K562 (cell line): Measurements from ENCODE around the gene HEXIM1.

Experiments
- EHMT2 ChIP-seq: fragments of 450-650 bp; IDR thresholded peaks from 2 replicates; pipeline ENCODE4 v1.6.1; 2018; ENCODE audit warnings: antibody characterized with exemption
- EP300 ChIP-seq: IDR thresholded peaks from 2 replicates; pipeline ENCODE4 v1.6.1; 2012; ENCODE audit warnings: low read length, improper control_type of control experiment
- HDAC1 ChIP-seq, 2 experiments: fragments of 450-650 bp; IDR thresholded peaks; 2 replicates each; pipeline ENCODE4 v1.6.1; 2016 to 2017; ENCODE audit warnings: inconsistent platforms in 1 of 2, mild to moderate bottlenecking in 1 of 2, moderate library complexity in 1 of 2
- JUN ChIP-seq, 2 experiments: sonication (generic) in 1 of 2; formaldehyde crosslinking in 1 of 2; IDR thresholded peaks; 2 replicates each; pipeline versions ENCODE4 v1.6.1 to v1.8.0; 2012 to 2022; ENCODE audit warnings: borderline replicate concordance in 2 of 2, mild to moderate bottlenecking in 2 of 2, improper control_type of control experiment in 1 of 2, low read depth in 1 of 2, low read length in 1 of 2, missing genetic modification reagents in 1 of 2
- MAZ ChIP-seq, 2 experiments: fragments of 450-650 bp in 1 of 2; sonication (generic) in 1 of 2; formaldehyde crosslinking; IDR thresholded peaks in 1 of 2; conservative IDR thresholded peaks in 1 of 2; 2 replicates each; pipeline versions ENCODE4 v1.4.0 to v1.5.0; 2020; ENCODE audit warnings: mild to moderate bottlenecking in 1 of 2, missing genetic modification reagents in 1 of 2
- NR1H2 ChIP-seq: sonication (generic); formaldehyde crosslinking; IDR thresholded peaks from 2 replicates; pipeline ENCODE4 v1.4.0; 2020; ENCODE audit warnings: mild to moderate bottlenecking, missing genetic modification reagents
- PHB ChIP-seq: fragments of 250-450 bp; sonication (Bioruptor Pico); IDR thresholded peaks from 2 replicates; pipeline ENCODE4 v1.5.0; 2021
- RBM15 ChIP-seq: fragments of 200-400 bp; formaldehyde crosslinking; IDR thresholded peaks from 2 replicates; pipeline ENCODE4 v1.6.1; 2018; ENCODE audit warnings: mild to moderate bottlenecking, low read length, moderate library complexity; ENCODE audit not compliant: insufficient read depth
- XRCC4 ChIP-seq: IDR thresholded peaks from one replicate; pipeline ENCODE4 v1.6.1; 2011; ENCODE audit not compliant: insufficient read depth, insufficient read length; ENCODE audit errors: extremely low read depth
- TF ChIP-seq, protein P1 (sequence below), 3 experiments: IDR thresholded peaks in 2 of 3; conservative IDR thresholded peaks in 1 of 3; 2 replicates each; pipeline ENCODE4 v1.5.1; 2011 to 2012; ENCODE audit warnings: low read length in 3 of 3, mild to moderate bottlenecking in 3 of 3, control low read depth in 2 of 3, improper control_type of control experiment in 1 of 3, inconsistent platforms in 1 of 3, low read depth in 1 of 3, mixed read lengths in 1 of 3, moderate library complexity in 1 of 3; ENCODE audit not compliant: insufficient read depth in 2 of 3
- TF ChIP-seq, protein P2 (sequence below): sonication (generic); formaldehyde crosslinking; IDR thresholded peaks from 2 replicates; pipeline ENCODE4 v1.8.1; 2023; ENCODE audit warnings: mild to moderate bottlenecking, missing genetic modification reagents, moderate library complexity
- TF ChIP-seq, protein P3 (sequence below): fragments of 200-600 bp; sonication (generic); IDR thresholded peaks from one replicate; pipeline ENCODE4 v1.6.1; 2012; ENCODE audit warnings: mild to moderate bottlenecking, low read depth, low read length, inconsistent platforms

DNA sequence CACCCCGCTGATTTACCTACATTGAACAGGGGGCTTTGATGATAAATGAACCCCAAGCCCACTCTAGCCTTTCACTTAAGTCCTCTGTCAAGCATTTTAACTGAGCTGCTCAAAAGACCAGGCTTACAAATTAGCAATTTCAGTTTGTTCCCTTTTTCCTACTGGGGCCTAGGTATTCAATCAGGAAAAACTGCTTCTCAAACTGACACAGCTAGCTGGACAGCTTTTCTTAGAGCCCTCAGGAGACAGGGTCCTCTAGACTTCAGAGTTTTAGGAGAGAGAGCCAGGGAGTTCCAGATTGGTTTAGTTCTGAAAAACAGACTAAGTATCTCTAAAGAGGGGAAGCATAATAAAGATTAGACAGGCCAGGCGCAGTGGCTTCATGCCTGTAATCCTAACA is 7.2 kb downstream of the HEXIM1 start:
- TF ChIP-seq EP300 (no peak), EHMT2 (no peak), PHB (CRISPR knock-in tag) (no peak), NR1H2 (CRISPR knock-in tag) (no peak), JUN (IDR thresholded peaks at IDR 0.05; ENCODE audit: borderline replicate concordance, low read depth, low read length) (no peak), JUN (CRISPR knock-in tag; IDR thresholded peaks at IDR 0.05; ENCODE audit: borderline replicate concordance) (no peak), RBM15 (no peak), HDAC1 (IDR thresholded peaks at IDR 0.05) (no peak), MAZ (CRISPR knock-in tag; conservative IDR thresholded peaks at IDR 0.05 in 1 of 2, IDR thresholded peaks at IDR 0.05 in 1 of 2) (no peak), XRCC4 (no peak)
- TF ChIP-seq, protein P1, sequence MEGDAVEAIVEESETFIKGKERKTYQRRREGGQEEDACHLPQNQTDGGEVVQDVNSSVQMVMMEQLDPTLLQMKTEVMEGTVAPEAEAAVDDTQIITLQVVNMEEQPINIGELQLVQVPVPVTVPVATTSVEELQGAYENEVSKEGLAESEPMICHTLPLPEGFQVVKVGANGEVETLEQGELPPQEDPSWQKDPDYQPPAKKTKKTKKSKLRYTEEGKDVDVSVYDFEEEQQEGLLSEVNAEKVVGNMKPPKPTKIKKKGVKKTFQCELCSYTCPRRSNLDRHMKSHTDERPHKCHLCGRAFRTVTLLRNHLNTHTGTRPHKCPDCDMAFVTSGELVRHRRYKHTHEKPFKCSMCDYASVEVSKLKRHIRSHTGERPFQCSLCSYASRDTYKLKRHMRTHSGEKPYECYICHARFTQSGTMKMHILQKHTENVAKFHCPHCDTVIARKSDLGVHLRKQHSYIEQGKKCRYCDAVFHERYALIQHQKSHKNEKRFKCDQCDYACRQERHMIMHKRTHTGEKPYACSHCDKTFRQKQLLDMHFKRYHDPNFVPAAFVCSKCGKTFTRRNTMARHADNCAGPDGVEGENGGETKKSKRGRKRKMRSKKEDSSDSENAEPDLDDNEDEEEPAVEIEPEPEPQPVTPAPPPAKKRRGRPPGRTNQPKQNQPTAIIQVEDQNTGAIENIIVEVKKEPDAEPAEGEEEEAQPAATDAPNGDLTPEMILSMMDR (IDR thresholded peaks at IDR 0.05 in 2 of 3, conservative IDR thresholded peaks at IDR 0.05 in 1 of 3; ENCODE audit: insufficient read depth in 2 of 3, low read depth in 1 of 3, low read length in 3 of 3) = no peak
- TF ChIP-seq, protein P2, sequence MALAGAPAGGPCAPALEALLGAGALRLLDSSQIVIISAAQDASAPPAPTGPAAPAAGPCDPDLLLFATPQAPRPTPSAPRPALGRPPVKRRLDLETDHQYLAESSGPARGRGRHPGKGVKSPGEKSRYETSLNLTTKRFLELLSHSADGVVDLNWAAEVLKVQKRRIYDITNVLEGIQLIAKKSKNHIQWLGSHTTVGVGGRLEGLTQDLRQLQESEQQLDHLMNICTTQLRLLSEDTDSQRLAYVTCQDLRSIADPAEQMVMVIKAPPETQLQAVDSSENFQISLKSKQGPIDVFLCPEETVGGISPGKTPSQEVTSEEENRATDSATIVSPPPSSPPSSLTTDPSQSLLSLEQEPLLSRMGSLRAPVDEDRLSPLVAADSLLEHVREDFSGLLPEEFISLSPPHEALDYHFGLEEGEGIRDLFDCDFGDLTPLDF (CRISPR knock-in tag) = no peak
- TF ChIP-seq, protein P3, sequence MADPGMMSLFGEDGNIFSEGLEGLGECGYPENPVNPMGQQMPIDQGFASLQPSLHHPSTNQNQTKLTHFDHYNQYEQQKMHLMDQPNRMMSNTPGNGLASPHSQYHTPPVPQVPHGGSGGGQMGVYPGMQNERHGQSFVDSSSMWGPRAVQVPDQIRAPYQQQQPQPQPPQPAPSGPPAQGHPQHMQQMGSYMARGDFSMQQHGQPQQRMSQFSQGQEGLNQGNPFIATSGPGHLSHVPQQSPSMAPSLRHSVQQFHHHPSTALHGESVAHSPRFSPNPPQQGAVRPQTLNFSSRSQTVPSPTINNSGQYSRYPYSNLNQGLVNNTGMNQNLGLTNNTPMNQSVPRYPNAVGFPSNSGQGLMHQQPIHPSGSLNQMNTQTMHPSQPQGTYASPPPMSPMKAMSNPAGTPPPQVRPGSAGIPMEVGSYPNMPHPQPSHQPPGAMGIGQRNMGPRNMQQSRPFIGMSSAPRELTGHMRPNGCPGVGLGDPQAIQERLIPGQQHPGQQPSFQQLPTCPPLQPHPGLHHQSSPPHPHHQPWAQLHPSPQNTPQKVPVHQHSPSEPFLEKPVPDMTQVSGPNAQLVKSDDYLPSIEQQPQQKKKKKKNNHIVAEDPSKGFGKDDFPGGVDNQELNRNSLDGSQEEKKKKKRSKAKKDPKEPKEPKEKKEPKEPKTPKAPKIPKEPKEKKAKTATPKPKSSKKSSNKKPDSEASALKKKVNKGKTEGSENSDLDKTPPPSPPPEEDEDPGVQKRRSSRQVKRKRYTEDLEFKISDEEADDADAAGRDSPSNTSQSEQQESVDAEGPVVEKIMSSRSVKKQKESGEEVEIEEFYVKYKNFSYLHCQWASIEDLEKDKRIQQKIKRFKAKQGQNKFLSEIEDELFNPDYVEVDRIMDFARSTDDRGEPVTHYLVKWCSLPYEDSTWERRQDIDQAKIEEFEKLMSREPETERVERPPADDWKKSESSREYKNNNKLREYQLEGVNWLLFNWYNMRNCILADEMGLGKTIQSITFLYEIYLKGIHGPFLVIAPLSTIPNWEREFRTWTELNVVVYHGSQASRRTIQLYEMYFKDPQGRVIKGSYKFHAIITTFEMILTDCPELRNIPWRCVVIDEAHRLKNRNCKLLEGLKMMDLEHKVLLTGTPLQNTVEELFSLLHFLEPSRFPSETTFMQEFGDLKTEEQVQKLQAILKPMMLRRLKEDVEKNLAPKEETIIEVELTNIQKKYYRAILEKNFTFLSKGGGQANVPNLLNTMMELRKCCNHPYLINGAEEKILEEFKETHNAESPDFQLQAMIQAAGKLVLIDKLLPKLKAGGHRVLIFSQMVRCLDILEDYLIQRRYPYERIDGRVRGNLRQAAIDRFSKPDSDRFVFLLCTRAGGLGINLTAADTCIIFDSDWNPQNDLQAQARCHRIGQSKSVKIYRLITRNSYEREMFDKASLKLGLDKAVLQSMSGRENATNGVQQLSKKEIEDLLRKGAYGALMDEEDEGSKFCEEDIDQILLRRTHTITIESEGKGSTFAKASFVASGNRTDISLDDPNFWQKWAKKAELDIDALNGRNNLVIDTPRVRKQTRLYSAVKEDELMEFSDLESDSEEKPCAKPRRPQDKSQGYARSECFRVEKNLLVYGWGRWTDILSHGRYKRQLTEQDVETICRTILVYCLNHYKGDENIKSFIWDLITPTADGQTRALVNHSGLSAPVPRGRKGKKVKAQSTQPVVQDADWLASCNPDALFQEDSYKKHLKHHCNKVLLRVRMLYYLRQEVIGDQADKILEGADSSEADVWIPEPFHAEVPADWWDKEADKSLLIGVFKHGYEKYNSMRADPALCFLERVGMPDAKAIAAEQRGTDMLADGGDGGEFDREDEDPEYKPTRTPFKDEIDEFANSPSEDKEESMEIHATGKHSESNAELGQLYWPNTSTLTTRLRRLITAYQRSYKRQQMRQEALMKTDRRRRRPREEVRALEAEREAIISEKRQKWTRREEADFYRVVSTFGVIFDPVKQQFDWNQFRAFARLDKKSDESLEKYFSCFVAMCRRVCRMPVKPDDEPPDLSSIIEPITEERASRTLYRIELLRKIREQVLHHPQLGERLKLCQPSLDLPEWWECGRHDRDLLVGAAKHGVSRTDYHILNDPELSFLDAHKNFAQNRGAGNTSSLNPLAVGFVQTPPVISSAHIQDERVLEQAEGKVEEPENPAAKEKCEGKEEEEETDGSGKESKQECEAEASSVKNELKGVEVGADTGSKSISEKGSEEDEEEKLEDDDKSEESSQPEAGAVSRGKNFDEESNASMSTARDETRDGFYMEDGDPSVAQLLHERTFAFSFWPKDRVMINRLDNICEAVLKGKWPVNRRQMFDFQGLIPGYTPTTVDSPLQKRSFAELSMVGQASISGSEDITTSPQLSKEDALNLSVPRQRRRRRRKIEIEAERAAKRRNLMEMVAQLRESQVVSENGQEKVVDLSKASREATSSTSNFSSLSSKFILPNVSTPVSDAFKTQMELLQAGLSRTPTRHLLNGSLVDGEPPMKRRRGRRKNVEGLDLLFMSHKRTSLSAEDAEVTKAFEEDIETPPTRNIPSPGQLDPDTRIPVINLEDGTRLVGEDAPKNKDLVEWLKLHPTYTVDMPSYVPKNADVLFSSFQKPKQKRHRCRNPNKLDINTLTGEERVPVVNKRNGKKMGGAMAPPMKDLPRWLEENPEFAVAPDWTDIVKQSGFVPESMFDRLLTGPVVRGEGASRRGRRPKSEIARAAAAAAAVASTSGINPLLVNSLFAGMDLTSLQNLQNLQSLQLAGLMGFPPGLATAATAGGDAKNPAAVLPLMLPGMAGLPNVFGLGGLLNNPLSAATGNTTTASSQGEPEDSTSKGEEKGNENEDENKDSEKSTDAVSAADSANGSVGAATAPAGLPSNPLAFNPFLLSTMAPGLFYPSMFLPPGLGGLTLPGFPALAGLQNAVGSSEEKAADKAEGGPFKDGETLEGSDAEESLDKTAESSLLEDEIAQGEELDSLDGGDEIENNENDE = no peak
